Upper lobe of left lung (tissue), 6 donors: ENCODE measurements around the gene SMYD3. TPM values are rescaled to one million over a fixed set of nuclear protein-coding genes. Genes with fewer than 3 reads are reported as not detected.

Source experiments
- ATAC-seq, 2 donors: fragments of 200-7000 bp; cut with Tn5 transposase; one replicate each; pipeline ENCODE4 v1.9.1; 2022; ENCODE audit warnings: mild to moderate bottlenecking in 2 of 2, moderate library complexity in 2 of 2; ENCODE audit not compliant: low FRiP score in 2 of 2
- DNase-seq, 2 donors: peaks; one replicate each; pipeline ENCODE4 v3.0.0-alpha.2; 2019 to 2020
- H3K27ac ChIP-seq, 4 donors: fragments of 200-600 bp; sonication (generic); one replicate each; pipeline ENCODE4 v1.5.1; 2016 to 2019
- H3K27me3 ChIP-seq, 4 donors: fragments of 200-600 bp; sonication (generic); one replicate each; pipeline ENCODE4 v1.5.1; 2017 to 2019
- H3K36me3 ChIP-seq, 4 donors: fragments of 200-600 bp; sonication (generic); one replicate each; pipeline ENCODE4 v1.5.1; 2016 to 2019
- H3K4me1 ChIP-seq, 4 donors: fragments of 200-600 bp; sonication (generic); one replicate each; pipeline ENCODE4 v1.5.1; 2018 to 2019
- H3K4me3 ChIP-seq, 4 donors: fragments of 200-600 bp; sonication (generic); one replicate each; pipeline ENCODE4 v1.5.1; 2017 to 2019; ENCODE audit warnings: mild to moderate bottlenecking in 2 of 4, moderate library complexity in 1 of 4
- H3K9me3 ChIP-seq, 4 donors: fragments of 200-600 bp; sonication (generic); one replicate each; pipeline ENCODE4 v1.5.1; 2018 to 2019
- CTCF ChIP-seq, 6 experiments: fragments of 450-650 bp in 4 of 6; fragments of 200-600 bp in 2 of 6; sonication (generic) in 2 of 6; IDR thresholded peaks; one replicate each; pipeline ENCODE4 v1.5.1; 2016 to 2019; ENCODE audit warnings: antibody characterized with exemption in 6 of 6
- EP300 ChIP-seq, 4 donors: sonication (generic); formaldehyde crosslinking; IDR thresholded peaks; one replicate each; pipeline ENCODE4 v1.5.1; 2017; ENCODE audit warnings: antibody characterized with exemption in 4 of 4, control low read depth in 2 of 4
- POLR2A ChIP-seq, 4 donors: fragments of 450-650 bp; IDR thresholded peaks; one replicate each; pipeline ENCODE4 v1.5.1; 2016 to 2017; ENCODE audit warnings: antibody characterized with exemption in 4 of 4, mild to moderate bottlenecking in 2 of 4
- POLR2AphosphoS5 ChIP-seq, 2 donors: sonication (generic); formaldehyde crosslinking; IDR thresholded peaks; one replicate each; pipeline ENCODE4 v1.5.1; 2017; ENCODE audit warnings: antibody characterized with exemption in 2 of 2
- WGBS, 2 donors: methylation state at CpG; one replicate each; pipeline ENCODE4 v1.1.5; 2017 to 2018; 5-methylcytosine and 5-hydroxymethylcytosine counted together
- total RNA-seq, 6 donors: library from RNA; depleted of rRNA in 4 of 6; stranded (reverse); fragments of >200 nt in 4 of 6; gene quantifications; one replicate each; pipeline versions ENCODE4 v1.1.0 to v1.2.1, GENCODE V29; 2016 to 2021
- donor health status: DM: no; HTN: no; CAD: no; lungs with moderate emphysema.
- donor health status: DM: no; HTN: yes; CAD: no; lungs with severe emphysema.

SMYD3 gene
- total RNA-seq, 6 donors from 2014 or later = 22.7 to 109 (median 34.0) TPM

GRCh38 chr1:246092136-246092535 is 414.9 kb downstream of the SMYD3 start:
- no peak for DNase-seq
- ATAC-seq = no peak
- no peak overlapping the region for H3K4me3 ChIP-seq
- H3K27me3 ChIP-seq = no peaks in the 10 kb centered on the region
- TF ChIP-seq POLR2A (IDR thresholded peaks at IDR 0.05) (no peak), CTCF (IDR thresholded peaks at IDR 0.05) (no peak), POLR2AphosphoS5 (IDR thresholded peaks at IDR 0.05) (no peak), EP300 (IDR thresholded peaks at IDR 0.05) (no peak)
- no peaks in the 10 kb centered on the region for H3K36me3 ChIP-seq
- no peaks in the 10 kb centered on the region for H3K4me1 ChIP-seq
- H3K27ac ChIP-seq = no peak overlapping the region
- WGBS, 2 donors = 77 to 81% methylated on average over 4 of the region's 4 CpGs
- no peaks in the 10 kb centered on the region for H3K9me3 ChIP-seq

GRCh38 chr1:246091477-246091876 is 415.6 kb downstream of the SMYD3 start:
- Histone ChIP-seq H3K4me3 (no peak overlapping the region), H3K4me1 (no peaks in the 10 kb centered on the region), H3K27ac (no peak overlapping the region), H3K36me3 (no peaks in the 10 kb centered on the region), H3K9me3 (no peaks in the 10 kb centered on the region), H3K27me3 (no peaks in the 10 kb centered on the region)
- ATAC-seq (no peak), DNase-seq (no peak)
- 70 to 82% methylated on average over 4 of the region's 4 CpGs for WGBS, 2 donors
- TF ChIP-seq EP300 (IDR thresholded peaks at IDR 0.05) (no peak), POLR2AphosphoS5 (IDR thresholded peaks at IDR 0.05) (no peak), POLR2A (IDR thresholded peaks at IDR 0.05) (no peak), CTCF (IDR thresholded peaks at IDR 0.05) (no peak)

- WGBS, 2 donors = 96 to 98% methylated on average over 5 of the region's 5 CpGs
- no peaks in the 10 kb centered on the region for H3K36me3 ChIP-seq
- peaks cover 0 to 7% (median 4%) of the 10 kb centered on the region in 4 donors for H3K9me3 ChIP-seq
- no peak for ATAC-seq
- H3K27me3 ChIP-seq = no peaks in the 10 kb centered on the region
- no peak overlapping the region for H3K27ac ChIP-seq
- TF ChIP-seq CTCF (IDR thresholded peaks at IDR 0.05) (no peak), EP300 (IDR thresholded peaks at IDR 0.05) (no peak), POLR2AphosphoS5 (IDR thresholded peaks at IDR 0.05) (no peak), POLR2A (IDR thresholded peaks at IDR 0.05) (no peak)
- no peaks in the 10 kb centered on the region for H3K4me1 ChIP-seq
- DNase-seq = no peak
- H3K4me3 ChIP-seq = no peak overlapping the region
These were observed 420.9 kb downstream of the SMYD3 start for GRCh38 chr1:246086191-246086590.

GRCh38 chr1:246083416-246083815 is 423.7 kb downstream of the SMYD3 start:
- TF ChIP-seq CTCF (IDR thresholded peaks at IDR 0.05) (no peak), EP300 (IDR thresholded peaks at IDR 0.05) (no peak), POLR2AphosphoS5 (IDR thresholded peaks at IDR 0.05) (no peak), POLR2A (IDR thresholded peaks at IDR 0.05) (no peak)
- Histone ChIP-seq H3K36me3 (no peaks in the 10 kb centered on the region), H3K4me1 (no peaks in the 10 kb centered on the region), H3K27ac (no peak overlapping the region), H3K4me3 (no peak overlapping the region), H3K27me3 (no peaks in the 10 kb centered on the region), H3K9me3 (peaks cover 0 to 7% (median 4%) of the 10 kb centered on the region in 4 donors)
- ATAC-seq (no peak), DNase-seq (no peak)
- WGBS, 2 donors = 97 to 98% methylated on average over 9 of the region's 9 CpGs

GRCh38 chr1:246081856-246082668 is 425.0 kb downstream of the SMYD3 start:
- Histone ChIP-seq H3K4me1 (no peaks in the 10 kb centered on the region), H3K27ac (no peak overlapping the region), H3K36me3 (no peaks in the 10 kb centered on the region), H3K4me3 (no peak overlapping the region), H3K9me3 (peaks cover 0 to 7% (median 4%) of the 10 kb centered on the region in 4 donors), H3K27me3 (no peaks in the 10 kb centered on the region)
- DNase-seq (no peak), ATAC-seq (no peak)
- WGBS, 2 donors = 92 to 93% methylated on average over 13 of the region's 13 CpGs
- TF ChIP-seq POLR2A (IDR thresholded peaks at IDR 0.05) (no peak), POLR2AphosphoS5 (IDR thresholded peaks at IDR 0.05) (no peak), CTCF (IDR thresholded peaks at IDR 0.05) (no peak), EP300 (IDR thresholded peaks at IDR 0.05) (no peak)
